SK-N-SH treated with all-trans-retinoic acid at 6 μM for 48 hours (cell line): Measurements from ENCODE around the gene CFAP251.

Experiments used
- CSDC2 ChIP-seq: fragments of 250-450 bp; sonication (Bioruptor Pico); IDR thresholded peaks from 2 replicates; pipeline ENCODE4 v1.5.0; 2020; ENCODE audit warnings: mild to moderate bottlenecking, moderate library complexity
- ZFP30 ChIP-seq: fragments of 450-650 bp; formaldehyde crosslinking; IDR thresholded peaks from 2 replicates; pipeline ENCODE4 v1.5.0; 2022; ENCODE audit warnings: mild to moderate bottlenecking, moderate library complexity
- ZNF565 ChIP-seq: fragments of 450-650 bp; formaldehyde crosslinking; conservative IDR thresholded peaks from 2 replicates; pipeline ENCODE4 v1.5.0; 2020; ENCODE audit warnings: low read depth, mild to moderate bottlenecking, moderate library complexity

- TF ChIP-seq ZFP30 (CRISPR knock-in tag) (no peak), CSDC2 (CRISPR knock-in tag) (no peak), ZNF565 (CRISPR knock-in tag) (no peak)
Observed at GRCh38 chr12:121875582-121875981, 42.8 kb upstream of the CFAP251 start.
